MM.1S (cell line): ENCODE results near the gene AGAP1.

Experiments
- DNase-seq: peaks from one replicate; pipeline ENCODE4 v3.0.0-alpha.2; 2015
- H2AFZ ChIP-seq: fragments of 300-600 bp; sonication (generic); 2 replicates; pipeline ENCODE4 v1.6.0; 2016; ENCODE audit warnings: antibody characterized with exemption, low read length
- H3F3A ChIP-seq: fragments of 300-600 bp; sonication (generic); 2 replicates; pipeline ENCODE4 v1.6.1; 2016; ENCODE audit warnings: mild to moderate bottlenecking, antibody characterized with exemption, low read length, moderate library complexity, mixed read lengths; ENCODE audit not compliant: insufficient read depth
- H3K27ac ChIP-seq: fragments of 300-600 bp; sonication (generic); 2 replicates; pipeline ENCODE4 v1.5.1; 2016; ENCODE audit warnings: mild to moderate bottlenecking, low read length
- H3K27me3 ChIP-seq: fragments of 300-600 bp; sonication (generic); replicated peaks from 2 replicates; pipeline ENCODE4 v1.6.0; 2016; ENCODE audit warnings: low read length; ENCODE audit not compliant: insufficient read depth
- H3K36me3 ChIP-seq: fragments of 300-600 bp; sonication (generic); replicated peaks from 2 replicates; pipeline ENCODE4 v1.6.1; 2016; ENCODE audit warnings: mild to moderate bottlenecking, low read length, mixed read lengths; ENCODE audit not compliant: insufficient read depth
- H3K4me1 ChIP-seq: fragments of 300-600 bp; sonication (generic); 2 replicates; pipeline ENCODE4 v1.6.1; 2016; ENCODE audit warnings: low read length, mixed read lengths
- H3K4me2 ChIP-seq: fragments of 300-600 bp; sonication (generic); 2 replicates; pipeline ENCODE4 v1.6.0; 2016; ENCODE audit warnings: low read depth, low read length
- H3K4me3 ChIP-seq: fragments of 300-600 bp; sonication (generic); 2 replicates; pipeline ENCODE4 v1.5.1; 2016; ENCODE audit warnings: low read length, mixed read lengths
- H3K79me2 ChIP-seq: fragments of 300-600 bp; sonication (generic); 2 replicates; pipeline ENCODE4 v1.6.1; 2016; ENCODE audit warnings: mixed run types, low read length, mixed read lengths
- H3K9ac ChIP-seq: fragments of 300-600 bp; sonication (generic); 2 replicates; pipeline ENCODE4 v1.6.1; 2016; ENCODE audit warnings: low read length, mixed read lengths
- H3K9me2 ChIP-seq: fragments of 300-600 bp; sonication (generic); replicated peaks from 2 replicates; pipeline ENCODE4 v1.6.1; 2016; ENCODE audit warnings: mild to moderate bottlenecking, low read length, mixed read lengths; ENCODE audit not compliant: insufficient read depth
- H3K9me3 ChIP-seq: fragments of 300-600 bp; sonication (generic); replicated peaks from 2 replicates; pipeline ENCODE4 v1.6.1; 2016; ENCODE audit warnings: mild to moderate bottlenecking, low read length, mixed read lengths; ENCODE audit not compliant: insufficient read depth
- H4K20me1 ChIP-seq: fragments of 300-600 bp; sonication (generic); 2 replicates; pipeline ENCODE4 v1.6.1; 2016; ENCODE audit warnings: mild to moderate bottlenecking, low read length, moderate library complexity, mixed read lengths; ENCODE audit not compliant: insufficient read depth
- EZH2 ChIP-seq: fragments of 300-600 bp; sonication (generic); optimal IDR thresholded peaks from 2 replicates; pipeline ENCODE3; 2017; ENCODE audit warnings: low read depth, mild to moderate bottlenecking, antibody characterized with exemption, low read length, mixed read lengths
- EZH2phosphoT487 ChIP-seq: fragments of 300-600 bp; sonication (generic); IDR thresholded peaks from 2 replicates; pipeline ENCODE4 v1.6.1; 2018; ENCODE audit warnings: antibody characterized with exemption, low read length
- TF ChIP-seq, protein P1 (sequence below): fragments of 300-600 bp; sonication (generic); IDR thresholded peaks from 2 replicates; pipeline ENCODE4 v1.5.1; 2016; ENCODE audit warnings: antibody characterized with exemption, low read length, mixed read lengths

AGAP1 gene

DNA sequence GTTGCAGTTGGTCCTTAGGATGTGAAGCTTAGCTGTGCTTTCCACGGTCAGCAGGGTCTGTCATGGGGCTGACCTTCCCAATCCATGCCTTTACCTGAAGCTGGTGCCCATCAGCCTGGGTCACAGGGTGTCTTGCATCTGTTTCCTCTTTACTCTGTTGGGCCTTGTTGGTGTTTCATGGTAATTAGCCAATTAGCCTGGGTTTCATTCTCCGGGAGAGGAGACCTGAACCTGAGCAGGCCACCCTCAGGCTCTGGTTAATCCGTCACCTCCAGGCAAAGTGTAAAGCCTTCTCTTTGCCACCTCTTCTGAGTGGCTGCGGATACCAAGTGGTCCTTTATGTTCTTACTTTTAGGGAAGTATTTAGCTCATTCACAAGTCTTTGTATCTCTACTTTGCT lies 534.2 kb downstream of the AGAP1 start:
- TF ChIP-seq EZH2phosphoT487 (no peak), EZH2 (no peak)
- TF ChIP-seq, protein P1, sequence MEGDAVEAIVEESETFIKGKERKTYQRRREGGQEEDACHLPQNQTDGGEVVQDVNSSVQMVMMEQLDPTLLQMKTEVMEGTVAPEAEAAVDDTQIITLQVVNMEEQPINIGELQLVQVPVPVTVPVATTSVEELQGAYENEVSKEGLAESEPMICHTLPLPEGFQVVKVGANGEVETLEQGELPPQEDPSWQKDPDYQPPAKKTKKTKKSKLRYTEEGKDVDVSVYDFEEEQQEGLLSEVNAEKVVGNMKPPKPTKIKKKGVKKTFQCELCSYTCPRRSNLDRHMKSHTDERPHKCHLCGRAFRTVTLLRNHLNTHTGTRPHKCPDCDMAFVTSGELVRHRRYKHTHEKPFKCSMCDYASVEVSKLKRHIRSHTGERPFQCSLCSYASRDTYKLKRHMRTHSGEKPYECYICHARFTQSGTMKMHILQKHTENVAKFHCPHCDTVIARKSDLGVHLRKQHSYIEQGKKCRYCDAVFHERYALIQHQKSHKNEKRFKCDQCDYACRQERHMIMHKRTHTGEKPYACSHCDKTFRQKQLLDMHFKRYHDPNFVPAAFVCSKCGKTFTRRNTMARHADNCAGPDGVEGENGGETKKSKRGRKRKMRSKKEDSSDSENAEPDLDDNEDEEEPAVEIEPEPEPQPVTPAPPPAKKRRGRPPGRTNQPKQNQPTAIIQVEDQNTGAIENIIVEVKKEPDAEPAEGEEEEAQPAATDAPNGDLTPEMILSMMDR = no peak
- Histone ChIP-seq H3K27ac (no peak overlapping the region), H3K4me3 (no peak overlapping the region), H2AFZ (no peak overlapping the region), H3K4me2 (no peak overlapping the region), H3K9me2 (no peaks in the 10 kb centered on the region), H3K27me3 (no peaks in the 10 kb centered on the region), H3K79me2 (no peaks in the 10 kb centered on the region), H3K9me3 (no peaks in the 10 kb centered on the region), H3K36me3 (no peaks in the 10 kb centered on the region), H3K9ac (no peak overlapping the region), H4K20me1 (no peaks in the 10 kb centered on the region), H3F3A (no peaks in the 10 kb centered on the region), H3K4me1 (no peaks in the 10 kb centered on the region)
- DNase-seq = no peak

DNA sequence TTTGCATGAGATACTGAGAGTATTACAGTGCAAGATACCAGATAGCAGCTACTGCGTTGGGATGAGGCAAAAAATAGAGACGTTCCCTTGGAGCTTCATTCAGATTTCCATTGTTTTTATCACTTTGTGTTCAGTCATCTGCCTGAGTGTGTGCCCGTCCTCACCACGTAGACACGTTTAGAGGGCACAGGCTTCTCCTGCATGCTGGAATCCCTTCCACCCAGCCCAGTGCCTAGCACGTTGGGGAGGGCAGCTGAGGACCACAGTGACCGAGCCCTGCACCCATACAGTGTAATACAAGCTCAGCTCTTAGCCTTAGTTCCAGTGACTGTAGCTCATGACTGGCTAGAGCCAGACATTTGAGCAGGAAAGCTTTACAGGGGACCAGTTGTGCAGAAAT lies 539.6 kb downstream of the AGAP1 start:
- H3K9me3 ChIP-seq = no peaks in the 10 kb centered on the region
- no peaks in the 10 kb centered on the region for H4K20me1 ChIP-seq
- TF ChIP-seq EZH2phosphoT487 (no peak), EZH2 (no peak)
- TF ChIP-seq, protein P1 = no peak
- no peaks in the 10 kb centered on the region for H3K9me2 ChIP-seq
- no peak overlapping the region for H3K27ac ChIP-seq
- no peak for DNase-seq
- no peaks in the 10 kb centered on the region for H3K36me3 ChIP-seq
- no peaks in the 10 kb centered on the region for H3K4me1 ChIP-seq
- no peak overlapping the region for H3K4me2 ChIP-seq
- no peaks in the 10 kb centered on the region for H3K27me3 ChIP-seq
- no peak overlapping the region for H3K9ac ChIP-seq
- H3K79me2 ChIP-seq = no peaks in the 10 kb centered on the region
- H3K4me3 ChIP-seq = no peak overlapping the region
- no peak overlapping the region for H2AFZ ChIP-seq
- H3F3A ChIP-seq = no peaks in the 10 kb centered on the region

DNA sequence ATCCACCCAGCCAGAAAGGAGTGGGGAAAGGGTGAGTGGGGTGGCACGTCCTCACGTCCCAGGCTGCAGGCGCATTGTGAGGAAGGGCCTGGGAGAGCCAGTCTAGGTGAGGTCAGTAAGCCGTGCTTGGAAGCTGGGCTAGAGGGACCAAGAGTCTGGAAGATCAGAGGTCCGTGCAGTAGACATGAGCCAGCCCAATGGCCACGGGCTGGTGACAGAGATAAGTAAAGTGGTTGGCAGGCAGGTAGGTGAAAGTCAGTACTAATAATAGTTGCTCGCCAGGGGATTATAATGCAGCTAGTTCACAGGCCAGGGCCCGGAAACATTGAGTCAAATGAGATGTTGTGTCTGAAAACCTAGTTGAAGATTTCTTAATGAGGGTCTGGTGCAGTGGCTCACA lies 541.1 kb downstream of the AGAP1 start:
- Histone ChIP-seq H3F3A (no peaks in the 10 kb centered on the region), H3K4me3 (no peak overlapping the region), H3K36me3 (no peaks in the 10 kb centered on the region), H3K27me3 (no peaks in the 10 kb centered on the region), H3K27ac (no peak overlapping the region), H3K9me2 (no peaks in the 10 kb centered on the region), H3K79me2 (no peaks in the 10 kb centered on the region), H2AFZ (no peak overlapping the region), H3K4me2 (no peak overlapping the region), H3K9me3 (no peaks in the 10 kb centered on the region), H3K4me1 (no peaks in the 10 kb centered on the region), H3K9ac (no peak overlapping the region), H4K20me1 (no peaks in the 10 kb centered on the region)
- DNase-seq = no peak
- no peak for TF ChIP-seq EZH2phosphoT487
- TF ChIP-seq, protein P1 = no peak
- no peak for TF ChIP-seq EZH2
